HG03432 (cell line): Measurements from ENCODE around the gene L1CAM.

Source experiments
- ATAC-seq: cut with Tn5 transposase; IDR thresholded peaks from one replicate; pipeline ENCODE4 v1.9.1; 2021; ENCODE audit warnings: mild to moderate bottlenecking, moderate library complexity; ENCODE audit not compliant: unreplicated experiment

The L1CAM gene

GRCh38 chrX:153885968-153886903, at the start of gene L1CAM:
Gene L1CAM, minus strand, starts transcription at chrX:153886173. Its CDS starts 10,337 bp downstream, at chrX:153875836.
- ATAC-seq = no peak

GRCh38 chrX:153935326-153935851, 49.4 kb upstream of the L1CAM start:
- peak; percentile 23 for ATAC-seq

- peak; percentile 91 for ATAC-seq
Observed at GRCh38 chrX:153934762-153935325, 48.9 kb upstream of the L1CAM start, which contains the start of gene NAA10. Gene NAA10, minus strand, starts transcription at chrX:153935037. Its CDS starts 133 bp downstream, at chrX:153934904.

GRCh38 chrX:153934148-153934761, 48.3 kb upstream of the L1CAM start:
- peak; percentile 19 for ATAC-seq

GRCh38 chrX:153933748-153934147, 47.8 kb upstream of the L1CAM start:
- no peak for ATAC-seq

- no peak for ATAC-seq
Observed at GRCh38 chrX:153932220-153932915, 46.4 kb upstream of the L1CAM start.

GRCh38 chrX:153931748-153932147, 45.8 kb upstream of the L1CAM start:
- no peak for ATAC-seq

- ATAC-seq = no peak
Observed at GRCh38 chrX:153931151-153931550, 45.2 kb upstream of the L1CAM start.

GRCh38 chrX:153930011-153930910, 44.3 kb upstream of the L1CAM start:
- ATAC-seq = no peak

GRCh38 chrX:153929576-153929975, 43.6 kb upstream of the L1CAM start:
- no peak for ATAC-seq

GRCh38 chrX:153928846-153929245, 42.9 kb upstream of the L1CAM start:
- no peak for ATAC-seq

- peak; percentile 73 for ATAC-seq
Observed at GRCh38 chrX:153927922-153928760, 42.2 kb upstream of the L1CAM start.

GRCh38 chrX:153927672-153927921, 41.6 kb upstream of the L1CAM start:
- no peak for ATAC-seq

- ATAC-seq = peak; percentile 42
Observed at GRCh38 chrX:153926858-153927671, 41.1 kb upstream of the L1CAM start.

GRCh38 chrX:153926552-153926857, 40.5 kb upstream of the L1CAM start:
- ATAC-seq = no peak

GRCh38 chrX:153925739-153926551, 40.0 kb upstream of the L1CAM start, which contains the start of gene ARHGAP4:
Gene ARHGAP4, minus strand, starts transcription at chrX:153926264. Its CDS starts 62 bp downstream, at chrX:153926202.
- ATAC-seq = peak; percentile 24

GRCh38 chrX:153925387-153925738, 39.4 kb upstream of the L1CAM start:
- ATAC-seq = no peak
